ENCODE data around the gene MRPL48. TPM values are rescaled to one million over a fixed set of nuclear protein-coding genes. Genes with fewer than 3 reads are reported as not detected.

MRPL48 gene
- total RNA-seq, 3 donors from 2014 or later = 6.9 to 28.2 (median 15.7) TPM

DNA sequence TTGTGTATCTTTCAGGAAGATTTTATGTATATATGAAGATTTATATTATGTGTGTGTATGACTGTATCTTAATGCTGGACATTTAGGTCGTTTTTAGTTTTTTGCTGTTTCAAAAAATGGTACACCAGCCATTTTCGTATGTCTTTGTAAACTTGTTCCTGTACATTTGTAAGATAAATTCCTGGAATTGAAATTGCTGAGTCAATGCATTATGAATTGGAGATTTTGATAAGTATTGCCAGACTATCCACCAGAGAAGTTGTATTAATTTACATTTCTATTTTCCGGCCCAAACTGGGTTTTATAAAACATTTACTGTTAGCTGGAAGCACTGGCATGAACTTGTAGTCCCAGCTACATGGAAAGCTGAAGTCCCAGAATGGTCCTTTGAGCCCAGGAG is 24.6 kb downstream of the MRPL48 start:
- Histone ChIP-seq H3K27ac (no peak overlapping the region), H3K36me3 (no peaks in the 10 kb centered on the region), H3K4me3 (no peak overlapping the region), H3K4me1 (no peaks in the 10 kb centered on the region), H3K9me3 (no peaks in the 10 kb centered on the region), H3K27me3 (no peaks in the 10 kb centered on the region)
- DNase-seq (ENCODE audit: low spot score in 2 of 2) = no peak
- TF ChIP-seq POLR2AphosphoS5 (IDR thresholded peaks at IDR 0.05) (no peak), POLR2A (IDR thresholded peaks at IDR 0.05) (no peak), CTCF (IDR thresholded peaks at IDR 0.05) (no peak)
- intact Hi-C loops (cut with DNase I; ENCODE audit: low total_unique reads) = loop anchor here (5.0 kb wide), 1 partner anchor 195 kb away; the partner anchor contains the start of gene UCP3

DNA sequence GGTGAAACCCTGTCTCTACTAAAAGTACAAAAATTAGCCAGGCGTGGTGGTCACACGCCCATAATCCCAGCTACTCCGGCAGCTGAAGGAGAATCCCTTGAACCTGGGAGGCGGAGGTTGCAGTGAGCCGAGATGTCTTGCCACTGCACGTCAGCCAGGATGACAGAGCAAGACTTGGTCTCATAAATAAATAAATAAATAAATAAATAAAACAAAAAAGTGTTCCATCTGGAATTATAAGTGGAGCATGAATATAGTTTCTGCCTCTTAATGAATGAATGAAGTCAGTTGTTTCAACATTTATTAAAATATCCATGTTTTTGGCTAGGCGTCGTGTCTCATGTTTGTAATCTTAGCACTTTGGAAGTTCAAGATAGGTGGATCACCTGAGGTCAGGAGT is 27.1 kb downstream of the MRPL48 start:
- no peaks in the 10 kb centered on the region for H3K4me1 ChIP-seq
- H3K27ac ChIP-seq = no peak overlapping the region
- no peaks in the 10 kb centered on the region for H3K36me3 ChIP-seq
- H3K9me3 ChIP-seq = no peaks in the 10 kb centered on the region
- no peaks in the 10 kb centered on the region for H3K27me3 ChIP-seq
- intact Hi-C loops (cut with DNase I; ENCODE audit: low total_unique reads) = loop anchor here (5.0 kb wide), 1 partner anchor 192 kb away; the partner anchor contains the start of gene UCP3
- no peak for DNase-seq (ENCODE audit: low spot score in 2 of 2)
- TF ChIP-seq POLR2AphosphoS5 (IDR thresholded peaks at IDR 0.05) (no peak), CTCF (IDR thresholded peaks at IDR 0.05) (no peak), POLR2A (IDR thresholded peaks at IDR 0.05) (no peak)
- H3K4me3 ChIP-seq = no peak overlapping the region

DNA sequence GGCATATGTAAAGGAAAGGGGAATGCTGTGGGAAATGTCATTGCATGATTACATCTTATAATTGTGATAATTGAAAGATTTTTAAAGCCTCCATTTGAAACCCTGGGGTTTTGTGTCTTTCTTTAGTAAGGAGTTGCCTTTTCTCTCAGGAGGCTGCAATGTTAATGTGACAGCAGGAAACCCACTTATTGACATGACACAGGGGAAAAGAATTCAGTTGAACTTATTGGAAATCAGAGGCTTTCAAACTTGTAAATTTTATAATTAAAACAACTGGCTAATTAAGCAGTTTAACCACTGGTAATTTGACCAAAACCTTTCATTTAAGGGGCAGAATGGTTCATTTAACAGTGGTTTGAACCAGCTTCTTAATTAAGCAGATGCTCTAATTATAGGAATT is 31.2 kb downstream of the MRPL48 start:
- H3K9me3 ChIP-seq = no peaks in the 10 kb centered on the region

DNA sequence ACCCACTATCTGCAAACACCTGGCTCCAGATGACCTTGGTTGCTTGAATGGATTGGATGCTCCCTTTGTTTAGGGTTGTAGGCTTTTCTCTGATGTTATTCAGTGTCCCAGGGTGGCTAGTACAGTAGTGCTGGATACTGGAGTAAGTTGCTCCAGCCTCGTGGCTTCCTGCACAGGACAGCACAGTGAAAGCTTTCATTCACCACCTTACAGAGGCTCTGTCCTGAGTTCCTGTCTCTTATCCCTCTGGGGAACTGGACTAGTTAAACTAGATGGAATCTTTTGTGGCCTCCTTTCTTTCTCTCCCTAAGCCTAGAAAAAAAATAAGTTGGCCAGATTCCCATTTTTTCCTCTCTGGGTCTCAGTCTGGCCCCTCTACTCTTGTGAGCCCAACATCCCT is 42.6 kb downstream of the MRPL48 start:
- Histone ChIP-seq H3K27ac (no peak overlapping the region), H3K4me3 (no peak overlapping the region), H3K27me3 (no peaks in the 10 kb centered on the region), H3K4me1 (no peaks in the 10 kb centered on the region), H3K9me3 (no peaks in the 10 kb centered on the region), H3K36me3 (no peaks in the 10 kb centered on the region)
- intact Hi-C loops (cut with DNase I; ENCODE audit: low total_unique reads) = no loop called here
- DNase-seq (ENCODE audit: low spot score in 2 of 2) = no peak
- no peak for TF ChIP-seq POLR2A (IDR thresholded peaks at IDR 0.05)
- no peak for TF ChIP-seq CTCF (IDR thresholded peaks at IDR 0.05)
- TF ChIP-seq POLR2AphosphoS5 (IDR thresholded peaks at IDR 0.05) = no peak

More for the DNA sequence above, 31.2 kb downstream of the MRPL48 start:
- Histone ChIP-seq H3K36me3 (no peaks in the 10 kb centered on the region), H3K27ac (no peak overlapping the region), H3K4me3 (no peak overlapping the region), H3K27me3 (no peaks in the 10 kb centered on the region), H3K4me1 (no peaks in the 10 kb centered on the region)
- no peak for DNase-seq (ENCODE audit: low spot score in 2 of 2)
- intact Hi-C loops (cut with DNase I; ENCODE audit: low total_unique reads) = no loop called here
- TF ChIP-seq POLR2A (IDR thresholded peaks at IDR 0.05) = no peak
- no peak for TF ChIP-seq CTCF (IDR thresholded peaks at IDR 0.05)
- no peak for TF ChIP-seq POLR2AphosphoS5 (IDR thresholded peaks at IDR 0.05)

GRCh38 chr11:73833067-73833466 is 45.4 kb downstream of the MRPL48 start:
- TF ChIP-seq POLR2AphosphoS5 (IDR thresholded peaks at IDR 0.05) = no peak
- TF ChIP-seq POLR2A (IDR thresholded peaks at IDR 0.05) = no peak
- no peak for TF ChIP-seq CTCF (IDR thresholded peaks at IDR 0.05)
- Histone ChIP-seq H3K4me3 (no peak overlapping the region), H3K36me3 (no peaks in the 10 kb centered on the region), H3K9me3 (no peaks in the 10 kb centered on the region), H3K27ac (no peak overlapping the region), H3K4me1 (no peaks in the 10 kb centered on the region), H3K27me3 (no peaks in the 10 kb centered on the region)
- DNase-seq (ENCODE audit: low spot score in 2 of 2) = no peak
- intact Hi-C loops (cut with DNase I; ENCODE audit: low total_unique reads) = no loop called here
